SU-DHL-6 (cell line): ENCODE data around the gene QPRT.

Experiments used
- H2AFZ ChIP-seq: fragments of 200-600 bp; sonication (generic); 2 replicates; pipeline ENCODE4 v1.6.1; 2014; ENCODE audit warnings: low read depth, mild to moderate bottlenecking, moderate library complexity, mixed read lengths, antibody characterized with exemption, low read length; ENCODE audit not compliant: severe bottlenecking
- H3F3A ChIP-seq: fragments of 200-600 bp; shearing (Covaris generic); 2 replicates; pipeline ENCODE4 v1.6.0; 2016; ENCODE audit warnings: antibody characterized with exemption, mild to moderate bottlenecking; ENCODE audit not compliant: insufficient read depth
- H3K27ac ChIP-seq: fragments of 200-600 bp; sonication (generic); 2 replicates; pipeline ENCODE4 v1.5.1; 2016; ENCODE audit warnings: low read depth, mild to moderate bottlenecking, low read length, moderate library complexity, mixed read lengths
- H3K27me3 ChIP-seq: fragments of 200-600 bp; sonication (generic), shearing (Covaris generic); 2 replicates; pipeline ENCODE4 v1.6.0; 2014; ENCODE audit warnings: mild to moderate bottlenecking, low read length
- H3K36me3 ChIP-seq: fragments of 200-600 bp; sonication (generic); 2 replicates; pipeline ENCODE4 v1.6.1; 2014; ENCODE audit warnings: mild to moderate bottlenecking, low read length, mixed read lengths
- H3K4me2 ChIP-seq: fragments of 300-600, 200-600 bp; shearing (Covaris generic), sonication (generic); 2 replicates; pipeline ENCODE4 v1.6.0; 2014; ENCODE audit warnings: low read length, low read depth, mild to moderate bottlenecking; ENCODE audit not compliant: poor library complexity, severe bottlenecking
- H3K4me3 ChIP-seq: fragments of 200-600 bp; sonication (generic); 2 replicates; pipeline ENCODE4 v1.5.1; 2014; ENCODE audit warnings: antibody characterized with exemption, low read length, mild to moderate bottlenecking, mixed read lengths; ENCODE audit not compliant: insufficient read depth, poor library complexity, severe bottlenecking
- H3K79me2 ChIP-seq: fragments of 200-600 bp; sonication (generic); 2 replicates; pipeline ENCODE4 v1.6.1; 2014; ENCODE audit warnings: mild to moderate bottlenecking, low read length, moderate library complexity; ENCODE audit not compliant: insufficient read depth
- H3K9ac ChIP-seq: fragments of 200-600 bp; sonication (generic); 2 replicates; pipeline ENCODE4 v1.7.0; 2014; ENCODE audit warnings: mild to moderate bottlenecking, low read length
- H3K9me2 ChIP-seq: fragments of 200-600 bp; sonication (generic); replicated peaks from 2 replicates; pipeline ENCODE4 v1.6.1; 2014; ENCODE audit warnings: low read length; ENCODE audit not compliant: insufficient read depth
- H3K9me3 ChIP-seq: fragments of 200-600 bp; sonication (generic); 2 replicates; pipeline ENCODE4 v1.6.1; 2014; ENCODE audit warnings: low read length, mixed read lengths; ENCODE audit not compliant: insufficient read depth
- H4K20me1 ChIP-seq: fragments of 200-600 bp; sonication (generic); 2 replicates; pipeline ENCODE4 v1.6.1; 2014; ENCODE audit warnings: low read depth, mild to moderate bottlenecking, antibody characterized with exemption, low read length, moderate library complexity, mixed read lengths
- CTCF ChIP-seq: fragments of 200-600 bp; sonication (generic); IDR thresholded peaks from one replicate; pipeline ENCODE4 v1.5.1; 2017; ENCODE audit warnings: antibody characterized with exemption, mild to moderate bottlenecking, low read length, moderate library complexity; ENCODE audit not compliant: insufficient read depth, poor library complexity, severe bottlenecking
- EZH2phosphoT487 ChIP-seq: fragments of 200-600 bp; sonication (generic), shearing (Covaris generic); conservative IDR thresholded peaks from 2 replicates; pipeline ENCODE4 v1.6.1; 2018; ENCODE audit warnings: mild to moderate bottlenecking, antibody characterized with exemption, low read length, moderate library complexity, mixed read lengths

Gene QPRT

GRCh38 chr16:29700253-29700987, 21.4 kb downstream of the QPRT start:
- TF ChIP-seq EZH2phosphoT487 (no peak), CTCF (peak; percentile 48)
- no peaks in the 10 kb centered on the region for H3F3A ChIP-seq
- H2AFZ ChIP-seq = no peak overlapping the region
- no peak overlapping the region for H3K27ac ChIP-seq
- H3K9ac ChIP-seq = no peak overlapping the region
- no peaks in the 10 kb centered on the region for H3K9me3 ChIP-seq
- H3K4me2 ChIP-seq = peak overlapping the region; percentile 31
- H3K4me3 ChIP-seq = no peak overlapping the region
- no peaks in the 10 kb centered on the region for H4K20me1 ChIP-seq
- no peaks in the 10 kb centered on the region for H3K9me2 ChIP-seq
- H3K27me3 ChIP-seq = no peaks in the 10 kb centered on the region
- H3K79me2 ChIP-seq = no peaks in the 10 kb centered on the region
- no peaks in the 10 kb centered on the region for H3K36me3 ChIP-seq

GRCh38 chr16:29701214-29701555, 22.2 kb downstream of the QPRT start:
- Histone ChIP-seq H3K4me2 (peak overlapping the region; percentile 32), H3K4me3 (no peak overlapping the region), H3K9me2 (no peaks in the 10 kb centered on the region), H4K20me1 (no peaks in the 10 kb centered on the region), H3K9me3 (no peaks in the 10 kb centered on the region), H3F3A (no peaks in the 10 kb centered on the region), H3K79me2 (no peaks in the 10 kb centered on the region), H3K9ac (no peak overlapping the region), H3K27ac (peak overlapping the region; percentile 51; the same call in 1 of the 2 replicates), H3K27me3 (no peaks in the 10 kb centered on the region), H2AFZ (no peak overlapping the region), H3K36me3 (no peaks in the 10 kb centered on the region)
- TF ChIP-seq CTCF (no peak), EZH2phosphoT487 (no peak)

GRCh38 chr16:29702269-29702668, 23.3 kb downstream of the QPRT start:
- no peaks in the 10 kb centered on the region for H3F3A ChIP-seq
- H3K9me2 ChIP-seq = no peaks in the 10 kb centered on the region
- peak overlapping the region; percentile 51 for H3K27ac ChIP-seq
- H3K79me2 ChIP-seq = no peaks in the 10 kb centered on the region
- TF ChIP-seq CTCF (no peak), EZH2phosphoT487 (no peak)
- H2AFZ ChIP-seq = no peak overlapping the region
- no peak overlapping the region for H3K9ac ChIP-seq
- H4K20me1 ChIP-seq = no peaks in the 10 kb centered on the region
- no peaks in the 10 kb centered on the region for H3K9me3 ChIP-seq
- no peaks in the 10 kb centered on the region for H3K27me3 ChIP-seq
- H3K4me3 ChIP-seq = no peak overlapping the region
- no peaks in the 10 kb centered on the region for H3K36me3 ChIP-seq
- peak overlapping the region; percentile 32 for H3K4me2 ChIP-seq
